HCT116 (cell line): Measurements from ENCODE around the gene OPCML. TPM values are rescaled to one million over a fixed set of nuclear protein-coding genes. Genes with fewer than 3 reads are reported as not detected.

Source experiments
- ATAC-seq: fragments of 200-7000 bp; cut with Tn5 transposase; 2 replicates; pipeline ENCODE4 v1.9.1; 2020; ENCODE audit warnings: mild to moderate bottlenecking, moderate library complexity
- BruUV-seq: library from RNA; stranded (reverse); fragments of 400-500 nt; replicated peaks from 2 replicates; lab custom pipeline; 2021; lab: Mats Ljungman, UMichigan
- CTCF ChIA-PET: fragments of 300-600 bp; sonication (Branson Sonifier 250); formaldehyde crosslinking; loops from one replicate; lab custom pipeline; 2021; ENCODE audit warnings: antibody characterized with exemption; lab: Charles Lee
- POLR2A ChIA-PET: fragments of 300-600, 350-600 bp; sonication (Branson Sonifier 250); formaldehyde crosslinking; loops from one replicate; lab custom pipeline; 2021; ENCODE audit warnings: antibody characterized with exemption; lab: Charles Lee
- RAD21 ChIA-PET, 2 experiments: fragments of 300-600 bp; sonication (Branson Sonifier 250); formaldehyde crosslinking; loops; one replicate each; lab custom pipeline; 2023; ENCODE audit warnings: low total read pairs in 2 of 2; ENCODE audit not compliant: uncharacterized antibody in 2 of 2, unreplicated experiment in 2 of 2, low non-redundant PET in 1 of 2; lab: Charles Lee
- DNase-seq: peaks from one replicate; pipeline ENCODE4 v3.0.0-alpha.2; 2010; ENCODE audit warnings: low read depth, low spot score
- H2AFZ ChIP-seq: fragments of 200-600 bp; shearing (Covaris generic), sonication (generic); 2 replicates; pipeline ENCODE4 v1.6.1; 2017; ENCODE audit warnings: low read depth, mixed run types, mixed read lengths, antibody characterized with exemption, low read length; ENCODE audit not compliant: poor library complexity, severe bottlenecking
- H3K27ac ChIP-seq: 2 replicates; pipeline ENCODE4 v1.5.1; 2012; ENCODE audit warnings: low read depth, low read length
- H3K27me3 ChIP-seq: fragments of 200-600 bp; sonication (generic); 2 replicates; pipeline ENCODE4 v1.6.1; 2016; ENCODE audit warnings: mixed run types, low read length, mixed read lengths; ENCODE audit not compliant: insufficient read depth
- H3K36me3 ChIP-seq, 2 experiments: fragments of 200-500 bp in 1 of 2; fragments of 200-600 bp in 1 of 2; sonication (Bioruptor generic) in 1 of 2; sonication (generic) in 1 of 2; 2 replicates each; pipeline versions ENCODE4 v1.5.1 to v1.6.1; 2014 to 2016; ENCODE audit warnings: low read length in 2 of 2, inconsistent platforms in 1 of 2, mixed read lengths in 1 of 2, mixed run types in 1 of 2; ENCODE audit not compliant: insufficient read depth in 2 of 2, control insufficient read depth in 1 of 2
- H3K4me1 ChIP-seq, 2 experiments: fragments of 200-600 bp in 1 of 2; sonication (generic) in 1 of 2; 2 replicates each; pipeline versions ENCODE4 v1.5.1 to v1.6.1; 2012 to 2017; ENCODE audit warnings: low read length in 2 of 2, inconsistent platforms in 1 of 2, mild to moderate bottlenecking in 1 of 2, mixed read lengths in 1 of 2, mixed run types in 1 of 2, moderate library complexity in 1 of 2; ENCODE audit not compliant: insufficient read depth in 2 of 2, control insufficient read depth in 1 of 2
- H3K4me2 ChIP-seq: fragments of 200-600 bp; sonication (generic); 2 replicates; pipeline ENCODE4 v1.6.1; 2017; ENCODE audit warnings: mixed run types, low read length, mixed read lengths
- H3K4me3 ChIP-seq, 2 experiments: fragments of 200-600 bp in 1 of 2; sonication (generic) in 1 of 2; replicated peaks in 1 of 2; 2 replicates each; pipeline ENCODE4 v1.5.1; 2011 to 2016; ENCODE audit warnings: low read length in 2 of 2, control low read depth in 1 of 2, low read depth in 1 of 2, mild to moderate bottlenecking in 1 of 2, mixed read lengths in 1 of 2, mixed run types in 1 of 2
- H3K79me2 ChIP-seq: fragments of 200-600 bp; sonication (generic); 2 replicates; pipeline ENCODE4 v1.6.1; 2017; ENCODE audit warnings: mild to moderate bottlenecking, mixed run types, low read length, moderate library complexity, mixed read lengths; ENCODE audit not compliant: insufficient read depth
- H3K9ac ChIP-seq: fragments of 200-600 bp; sonication (generic); 2 replicates; pipeline ENCODE4 v1.6.1; 2016; ENCODE audit warnings: low read length, mixed read lengths
- H3K9me2 ChIP-seq: fragments of 200-600 bp; sonication (generic), shearing (Covaris generic); 2 replicates; pipeline ENCODE4 v1.6.1; 2017; ENCODE audit warnings: mixed run types, mild to moderate bottlenecking, moderate library complexity; ENCODE audit not compliant: insufficient read depth
- H3K9me3 ChIP-seq, 2 experiments: fragments of 200-500 bp in 1 of 2; fragments of 200-600 bp in 1 of 2; sonication (Bioruptor generic) in 1 of 2; sonication (generic) in 1 of 2; 2 replicates each; pipeline ENCODE4 v1.6.1; 2014 to 2017; ENCODE audit warnings: low read length in 2 of 2, mixed read lengths in 2 of 2, inconsistent platforms in 1 of 2, low read depth in 1 of 2, mild to moderate bottlenecking in 1 of 2, mixed run types in 1 of 2, moderate library complexity in 1 of 2; ENCODE audit not compliant: control insufficient read depth in 1 of 2, insufficient read depth in 1 of 2
- H4K20me1 ChIP-seq: fragments of 200-600 bp; sonication (generic), shearing (Covaris generic); 2 replicates; pipeline ENCODE4 v1.6.1; 2017; ENCODE audit warnings: mixed run types, mild to moderate bottlenecking, moderate library complexity; ENCODE audit not compliant: insufficient read depth
- ATF3 ChIP-seq: IDR thresholded peaks from 2 replicates; pipeline ENCODE4 v1.6.1; 2012
- CEBPB ChIP-seq: IDR thresholded peaks from 2 replicates; pipeline ENCODE4 v1.6.1; 2012; ENCODE audit warnings: low read depth
- EZH2phosphoT487 ChIP-seq: fragments of 200-600 bp; IDR thresholded peaks from 2 replicates; pipeline ENCODE4 v1.6.1; 2018; ENCODE audit warnings: antibody characterized with exemption, borderline replicate concordance
- FOSL1 ChIP-seq: IDR thresholded peaks from 2 replicates; pipeline ENCODE4 v1.6.1; 2012; ENCODE audit warnings: low read depth
- JUND ChIP-seq: IDR thresholded peaks from 2 replicates; pipeline ENCODE4 v1.6.1; 2012
- MAX ChIP-seq: IDR thresholded peaks from 2 replicates; pipeline ENCODE4 v1.6.1; 2012
- POLR2A ChIP-seq: IDR thresholded peaks from 2 replicates; pipeline ENCODE4 v1.7.0; 2011; ENCODE audit warnings: borderline replicate concordance; ENCODE audit not compliant: insufficient read depth, insufficient read length; ENCODE audit errors: extremely low read depth
- POLR2AphosphoS5 ChIP-seq: IDR thresholded peaks from 2 replicates; pipeline ENCODE4 v1.6.1; 2011; ENCODE audit warnings: mild to moderate bottlenecking, low read depth, low read length, moderate library complexity
- SIN3A ChIP-seq: IDR thresholded peaks from 2 replicates; pipeline ENCODE4 v1.6.1; 2012; ENCODE audit warnings: low read depth
- SRF ChIP-seq: IDR thresholded peaks from 2 replicates; pipeline ENCODE4 v1.6.1; 2012; ENCODE audit warnings: low read depth
- TCF7L2 ChIP-seq: IDR thresholded peaks from 2 replicates; pipeline ENCODE4 v1.7.0; 2011; ENCODE audit warnings: borderline replicate concordance, inconsistent platforms; ENCODE audit not compliant: insufficient read depth, insufficient read length; ENCODE audit errors: extremely low read depth
- YY1 ChIP-seq: IDR thresholded peaks from 2 replicates; pipeline ENCODE4 v1.6.1; 2011; ENCODE audit warnings: low read length, low read depth, moderate library complexity, mild to moderate bottlenecking; ENCODE audit not compliant: insufficient replicate concordance; ENCODE audit errors: extremely low read depth
- ZFX ChIP-seq: fragments of 450-650 bp; IDR thresholded peaks from 2 replicates; pipeline ENCODE4 v1.6.1; 2017
- ZNF274 ChIP-seq: fragments of 200-500 bp; sonication (Bioruptor generic); IDR thresholded peaks from 2 replicates; pipeline ENCODE4 v1.6.1; 2014; ENCODE audit warnings: mild to moderate bottlenecking, low read depth, low read length, inconsistent platforms
- intact Hi-C: fragments of 100-400 bp; cut with micrococcal nuclease; formaldehyde crosslinking; loops from 2 replicates; pipeline ENCODE4 v1.10.0; 2022
- total RNA-seq: library from RNA; stranded (reverse); gene quantifications from one replicate; pipeline ENCODE4 v1.2.1, GENCODE V29; 2021; ENCODE audit not compliant: unreplicated experiment
- TF ChIP-seq, protein P1 (sequence below): IDR thresholded peaks from 2 replicates; pipeline ENCODE4 v1.6.1; 2012; ENCODE audit warnings: low read depth

Gene OPCML
- total RNA-seq, 1 experiment from 2014 or later: not detected

DNA sequence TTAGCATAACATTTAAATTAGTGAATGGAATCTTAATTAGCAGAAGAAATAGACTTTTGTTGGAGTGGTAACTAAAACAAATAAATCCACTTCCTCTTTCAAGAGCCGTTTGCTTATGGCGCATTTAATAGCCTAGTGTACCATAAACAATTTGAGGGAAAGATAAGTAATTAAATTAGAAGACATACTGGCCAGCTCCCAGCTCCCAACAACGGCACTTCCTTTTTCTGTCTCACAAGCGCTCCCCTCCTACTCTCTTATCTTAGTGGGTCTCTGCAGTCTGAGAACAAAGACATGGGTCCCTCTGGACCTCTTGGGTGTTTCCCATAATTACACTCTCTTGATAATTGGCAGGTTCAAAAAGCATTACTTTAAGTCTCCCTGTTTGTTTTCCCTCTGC is 146.0 kb downstream of the OPCML start:
- BruUV-seq: no TSS peak
- DNase-seq (no peak), ATAC-seq (no peak)
- no peaks in the 10 kb centered on the region for H3K79me2 ChIP-seq
- no peaks in the 10 kb centered on the region for H4K20me1 ChIP-seq
- no peak overlapping the region for H3K4me2 ChIP-seq
- no peaks in the 10 kb centered on the region for H3K27me3 ChIP-seq
- no peak overlapping the region for H3K27ac ChIP-seq
- peaks cover 0 to 4% of the 10 kb centered on the region in 2 experiments; a peak in 2 of 4 replicates for H3K9me3 ChIP-seq
- intact Hi-C loops: no loop called here
- H3K4me1 ChIP-seq: no peaks in the 10 kb centered on the region
- ChIA-PET CTCF (no interaction called here), RAD21 (no interaction called here), POLR2A (no interaction called here)
- H3K36me3 ChIP-seq: no peaks in the 10 kb centered on the region
- H3K4me3 ChIP-seq: no peak overlapping the region
- no peaks in the 10 kb centered on the region for H3K9me2 ChIP-seq
- H3K9ac ChIP-seq: no peak overlapping the region
- H2AFZ ChIP-seq: no peak overlapping the region
- TF ChIP-seq FOSL1 (no peak), JUND (no peak), POLR2A (no peak), ATF3 (no peak), SRF (no peak)
- TF ChIP-seq, protein P1, sequence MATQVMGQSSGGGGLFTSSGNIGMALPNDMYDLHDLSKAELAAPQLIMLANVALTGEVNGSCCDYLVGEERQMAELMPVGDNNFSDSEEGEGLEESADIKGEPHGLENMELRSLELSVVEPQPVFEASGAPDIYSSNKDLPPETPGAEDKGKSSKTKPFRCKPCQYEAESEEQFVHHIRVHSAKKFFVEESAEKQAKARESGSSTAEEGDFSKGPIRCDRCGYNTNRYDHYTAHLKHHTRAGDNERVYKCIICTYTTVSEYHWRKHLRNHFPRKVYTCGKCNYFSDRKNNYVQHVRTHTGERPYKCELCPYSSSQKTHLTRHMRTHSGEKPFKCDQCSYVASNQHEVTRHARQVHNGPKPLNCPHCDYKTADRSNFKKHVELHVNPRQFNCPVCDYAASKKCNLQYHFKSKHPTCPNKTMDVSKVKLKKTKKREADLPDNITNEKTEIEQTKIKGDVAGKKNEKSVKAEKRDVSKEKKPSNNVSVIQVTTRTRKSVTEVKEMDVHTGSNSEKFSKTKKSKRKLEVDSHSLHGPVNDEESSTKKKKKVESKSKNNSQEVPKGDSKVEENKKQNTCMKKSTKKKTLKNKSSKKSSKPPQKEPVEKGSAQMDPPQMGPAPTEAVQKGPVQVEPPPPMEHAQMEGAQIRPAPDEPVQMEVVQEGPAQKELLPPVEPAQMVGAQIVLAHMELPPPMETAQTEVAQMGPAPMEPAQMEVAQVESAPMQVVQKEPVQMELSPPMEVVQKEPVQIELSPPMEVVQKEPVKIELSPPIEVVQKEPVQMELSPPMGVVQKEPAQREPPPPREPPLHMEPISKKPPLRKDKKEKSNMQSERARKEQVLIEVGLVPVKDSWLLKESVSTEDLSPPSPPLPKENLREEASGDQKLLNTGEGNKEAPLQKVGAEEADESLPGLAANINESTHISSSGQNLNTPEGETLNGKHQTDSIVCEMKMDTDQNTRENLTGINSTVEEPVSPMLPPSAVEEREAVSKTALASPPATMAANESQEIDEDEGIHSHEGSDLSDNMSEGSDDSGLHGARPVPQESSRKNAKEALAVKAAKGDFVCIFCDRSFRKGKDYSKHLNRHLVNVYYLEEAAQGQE: no peak

DNA sequence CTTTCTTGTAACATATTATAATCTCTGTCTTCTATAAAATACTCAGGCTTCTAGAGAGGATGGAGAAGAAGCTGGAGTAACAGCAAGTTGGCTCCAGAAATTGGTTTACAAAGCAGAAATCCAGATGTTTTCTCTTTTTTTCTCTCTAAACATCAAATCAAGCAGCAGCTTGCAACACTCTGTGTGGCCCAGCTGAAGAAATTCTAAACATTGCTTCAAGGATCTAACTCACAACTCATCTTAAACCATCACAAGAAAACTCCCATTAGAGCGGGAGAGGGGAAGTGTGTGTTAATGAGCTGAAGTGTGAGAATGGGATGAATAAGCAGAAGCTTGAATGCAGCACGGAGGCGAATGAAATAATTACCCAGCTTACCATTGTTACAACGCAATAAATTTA is 146.5 kb downstream of the OPCML start:
- no peak for ATAC-seq
- POLR2A ChIA-PET: no interaction called here
- Histone ChIP-seq H3K27me3 (no peaks in the 10 kb centered on the region), H4K20me1 (no peaks in the 10 kb centered on the region), H3K9me3 (peaks cover 0 to 4% of the 10 kb centered on the region in 2 experiments; a peak in 2 of 4 replicates), H3K4me1 (no peaks in the 10 kb centered on the region), H3K36me3 (no peaks in the 10 kb centered on the region), H2AFZ (no peak overlapping the region), H3K79me2 (no peaks in the 10 kb centered on the region), H3K9ac (no peak overlapping the region), H3K4me3 (no peak overlapping the region), H3K9me2 (no peaks in the 10 kb centered on the region), H3K4me2 (no peak overlapping the region)
- no TSS peak for BruUV-seq
- RAD21 ChIA-PET: no interaction called here
- CTCF ChIA-PET: no interaction called here
- intact Hi-C loops: no loop called here
- TF ChIP-seq POLR2A (no peak), POLR2AphosphoS5 (no peak), SRF (no peak), ZFX (no peak), MAX (no peak), EZH2phosphoT487 (no peak), SIN3A (no peak), YY1 (no peak), ZNF274 (no peak), JUND (no peak), ATF3 (no peak), CEBPB (no peak), TCF7L2 (no peak), FOSL1 (no peak)
- TF ChIP-seq, all 23 proteins: peak for 0
- DNase-seq: no peak
- H3K27ac ChIP-seq: no peak overlapping the region
